GM12878 (cell line): ENCODE measurements around the gene GSG1L.

Experiments used
- BACH1 ChIP-seq: fragments of 450-650 bp; IDR thresholded peaks from 2 replicates; pipeline ENCODE4 v1.6.1; 2017; ENCODE audit warnings: mild to moderate bottlenecking, borderline replicate concordance
- CBFB ChIP-seq: IDR thresholded peaks from 2 replicates; pipeline ENCODE4 v1.6.1; 2016; ENCODE audit warnings: antibody characterized with exemption, low read depth
- CEBPB ChIP-seq, 2 experiments: fragments of 150-350 bp in 1 of 2; IDR thresholded peaks; 2 replicates each; pipeline ENCODE4 v1.6.1; 2012 to 2014; ENCODE audit warnings: low read depth in 2 of 2, low read length in 2 of 2, borderline replicate concordance in 1 of 2, inconsistent platforms in 1 of 2
- CHD2 ChIP-seq: IDR thresholded peaks from 2 replicates; pipeline ENCODE4 v1.6.1; 2011; ENCODE audit warnings: low read depth, low read length, improper control_type of control experiment, borderline replicate concordance
- HDAC6 ChIP-seq: fragments of 200-600 bp; sonication (generic); IDR thresholded peaks from one replicate; pipeline ENCODE4 v1.8.0; 2017; ENCODE audit warnings: antibody characterized with exemption; ENCODE audit not compliant: unreplicated experiment
- POLR2A ChIP-seq: IDR thresholded peaks from 2 replicates; pipeline ENCODE4 v1.6.1; 2011; ENCODE audit warnings: low read depth, mild to moderate bottlenecking, low read length
- RBBP5 ChIP-seq: fragments of 200-600 bp; sonication (generic); conservative IDR thresholded peaks from 2 replicates; pipeline ENCODE4 v1.6.1; 2016
- YY1 ChIP-seq: IDR thresholded peaks from 2 replicates; pipeline ENCODE4 v1.6.1; 2011; ENCODE audit warnings: low read depth, mild to moderate bottlenecking, low read length
- TF ChIP-seq, protein P1 (sequence below): fragments of 450-650 bp; IDR thresholded peaks from 2 replicates; pipeline ENCODE4 v1.6.1; 2016; ENCODE audit warnings: mild to moderate bottlenecking, moderate library complexity, borderline replicate concordance
- TF ChIP-seq, protein P2 (sequence below), 3 experiments: IDR thresholded peaks in 2 of 3; conservative IDR thresholded peaks in 1 of 3; 2 replicates each; pipeline ENCODE4 v1.5.1; 2011; ENCODE audit warnings: low read depth in 3 of 3, low read length in 3 of 3, mild to moderate bottlenecking in 3 of 3, control low read depth in 2 of 3, moderate library complexity in 2 of 3, inconsistent platforms in 1 of 3, mixed read lengths in 1 of 3; ENCODE audit not compliant: control insufficient read depth in 2 of 3, insufficient read depth in 1 of 3; ENCODE audit errors: extremely low read depth in 1 of 3
- TF ChIP-seq, protein P3 (sequence below): IDR thresholded peaks from 2 replicates; pipeline ENCODE4 v1.6.1; 2012; ENCODE audit warnings: low read depth, low read length, improper control_type of control experiment
- TF ChIP-seq, protein P4 (sequence below): fragments of 450-650 bp; IDR thresholded peaks from 2 replicates; pipeline ENCODE4 v1.6.1; 2017; ENCODE audit warnings: mild to moderate bottlenecking, moderate library complexity

DNA sequence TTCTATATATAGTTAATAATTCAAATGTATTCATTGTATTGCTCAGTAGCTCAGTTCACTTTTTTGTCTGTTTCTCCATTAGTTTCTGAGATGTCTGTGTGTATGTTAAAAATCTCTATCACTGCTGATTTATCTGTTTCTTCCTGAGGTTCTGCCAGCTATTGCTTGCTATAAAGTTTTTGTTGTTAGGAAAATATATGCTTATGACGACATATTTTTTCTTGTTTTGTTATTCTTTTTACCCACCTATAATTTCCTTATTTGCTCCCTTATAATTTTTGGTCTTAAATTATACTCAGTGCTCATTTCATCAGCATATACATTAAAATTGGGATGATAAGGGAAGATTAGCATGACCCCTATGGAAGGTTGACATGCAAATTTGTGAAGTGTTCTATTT lies 200.6 kb downstream of the GSG1L start:
- TF ChIP-seq CEBPB (IDR thresholded peaks at IDR 0.05; ENCODE audit: borderline replicate concordance in 1 of 2, low read depth in 2 of 2, low read length in 2 of 2) (no peak), YY1 (no peak), RBBP5 (no peak), BACH1 (no peak), CHD2 (no peak), CBFB (no peak), POLR2A (no peak), HDAC6 (no peak)
- TF ChIP-seq, protein P1, sequence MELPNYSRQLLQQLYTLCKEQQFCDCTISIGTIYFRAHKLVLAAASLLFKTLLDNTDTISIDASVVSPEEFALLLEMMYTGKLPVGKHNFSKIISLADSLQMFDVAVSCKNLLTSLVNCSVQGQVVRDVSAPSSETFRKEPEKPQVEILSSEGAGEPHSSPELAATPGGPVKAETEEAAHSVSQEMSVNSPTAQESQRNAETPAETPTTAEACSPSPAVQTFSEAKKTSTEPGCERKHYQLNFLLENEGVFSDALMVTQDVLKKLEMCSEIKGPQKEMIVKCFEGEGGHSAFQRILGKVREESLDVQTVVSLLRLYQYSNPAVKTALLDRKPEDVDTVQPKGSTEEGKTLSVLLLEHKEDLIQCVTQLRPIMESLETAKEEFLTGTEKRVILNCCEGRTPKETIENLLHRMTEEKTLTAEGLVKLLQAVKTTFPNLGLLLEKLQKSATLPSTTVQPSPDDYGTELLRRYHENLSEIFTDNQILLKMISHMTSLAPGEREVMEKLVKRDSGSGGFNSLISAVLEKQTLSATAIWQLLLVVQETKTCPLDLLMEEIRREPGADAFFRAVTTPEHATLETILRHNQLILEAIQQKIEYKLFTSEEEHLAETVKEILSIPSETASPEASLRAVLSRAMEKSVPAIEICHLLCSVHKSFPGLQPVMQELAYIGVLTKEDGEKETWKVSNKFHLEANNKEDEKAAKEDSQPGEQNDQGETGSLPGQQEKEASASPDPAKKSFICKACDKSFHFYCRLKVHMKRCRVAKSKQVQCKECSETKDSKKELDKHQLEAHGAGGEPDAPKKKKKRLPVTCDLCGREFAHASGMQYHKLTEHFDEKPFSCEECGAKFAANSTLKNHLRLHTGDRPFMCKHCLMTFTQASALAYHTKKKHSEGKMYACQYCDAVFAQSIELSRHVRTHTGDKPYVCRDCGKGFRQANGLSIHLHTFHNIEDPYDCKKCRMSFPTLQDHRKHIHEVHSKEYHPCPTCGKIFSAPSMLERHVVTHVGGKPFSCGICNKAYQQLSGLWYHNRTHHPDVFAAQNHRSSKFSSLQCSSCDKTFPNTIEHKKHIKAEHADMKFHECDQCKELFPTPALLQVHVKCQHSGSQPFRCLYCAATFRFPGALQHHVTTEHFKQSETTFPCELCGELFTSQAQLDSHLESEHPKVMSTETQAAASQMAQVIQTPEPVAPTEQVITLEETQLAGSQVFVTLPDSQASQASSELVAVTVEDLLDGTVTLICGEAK, result no peak
- TF ChIP-seq, protein P2, sequence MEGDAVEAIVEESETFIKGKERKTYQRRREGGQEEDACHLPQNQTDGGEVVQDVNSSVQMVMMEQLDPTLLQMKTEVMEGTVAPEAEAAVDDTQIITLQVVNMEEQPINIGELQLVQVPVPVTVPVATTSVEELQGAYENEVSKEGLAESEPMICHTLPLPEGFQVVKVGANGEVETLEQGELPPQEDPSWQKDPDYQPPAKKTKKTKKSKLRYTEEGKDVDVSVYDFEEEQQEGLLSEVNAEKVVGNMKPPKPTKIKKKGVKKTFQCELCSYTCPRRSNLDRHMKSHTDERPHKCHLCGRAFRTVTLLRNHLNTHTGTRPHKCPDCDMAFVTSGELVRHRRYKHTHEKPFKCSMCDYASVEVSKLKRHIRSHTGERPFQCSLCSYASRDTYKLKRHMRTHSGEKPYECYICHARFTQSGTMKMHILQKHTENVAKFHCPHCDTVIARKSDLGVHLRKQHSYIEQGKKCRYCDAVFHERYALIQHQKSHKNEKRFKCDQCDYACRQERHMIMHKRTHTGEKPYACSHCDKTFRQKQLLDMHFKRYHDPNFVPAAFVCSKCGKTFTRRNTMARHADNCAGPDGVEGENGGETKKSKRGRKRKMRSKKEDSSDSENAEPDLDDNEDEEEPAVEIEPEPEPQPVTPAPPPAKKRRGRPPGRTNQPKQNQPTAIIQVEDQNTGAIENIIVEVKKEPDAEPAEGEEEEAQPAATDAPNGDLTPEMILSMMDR (IDR thresholded peaks at IDR 0.05 in 2 of 3, conservative IDR thresholded peaks at IDR 0.05 in 1 of 3; ENCODE audit: control insufficient read depth in 2 of 3, extremely low read depth in 1 of 3, insufficient read depth in 1 of 3, low read depth in 3 of 3, low read length in 3 of 3), result no peak
- TF ChIP-seq, protein P3, sequence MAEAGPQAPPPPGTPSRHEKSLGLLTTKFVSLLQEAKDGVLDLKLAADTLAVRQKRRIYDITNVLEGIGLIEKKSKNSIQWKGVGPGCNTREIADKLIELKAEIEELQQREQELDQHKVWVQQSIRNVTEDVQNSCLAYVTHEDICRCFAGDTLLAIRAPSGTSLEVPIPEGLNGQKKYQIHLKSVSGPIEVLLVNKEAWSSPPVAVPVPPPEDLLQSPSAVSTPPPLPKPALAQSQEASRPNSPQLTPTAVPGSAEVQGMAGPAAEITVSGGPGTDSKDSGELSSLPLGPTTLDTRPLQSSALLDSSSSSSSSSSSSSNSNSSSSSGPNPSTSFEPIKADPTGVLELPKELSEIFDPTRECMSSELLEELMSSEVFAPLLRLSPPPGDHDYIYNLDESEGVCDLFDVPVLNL, result no peak
- TF ChIP-seq, protein P4, sequence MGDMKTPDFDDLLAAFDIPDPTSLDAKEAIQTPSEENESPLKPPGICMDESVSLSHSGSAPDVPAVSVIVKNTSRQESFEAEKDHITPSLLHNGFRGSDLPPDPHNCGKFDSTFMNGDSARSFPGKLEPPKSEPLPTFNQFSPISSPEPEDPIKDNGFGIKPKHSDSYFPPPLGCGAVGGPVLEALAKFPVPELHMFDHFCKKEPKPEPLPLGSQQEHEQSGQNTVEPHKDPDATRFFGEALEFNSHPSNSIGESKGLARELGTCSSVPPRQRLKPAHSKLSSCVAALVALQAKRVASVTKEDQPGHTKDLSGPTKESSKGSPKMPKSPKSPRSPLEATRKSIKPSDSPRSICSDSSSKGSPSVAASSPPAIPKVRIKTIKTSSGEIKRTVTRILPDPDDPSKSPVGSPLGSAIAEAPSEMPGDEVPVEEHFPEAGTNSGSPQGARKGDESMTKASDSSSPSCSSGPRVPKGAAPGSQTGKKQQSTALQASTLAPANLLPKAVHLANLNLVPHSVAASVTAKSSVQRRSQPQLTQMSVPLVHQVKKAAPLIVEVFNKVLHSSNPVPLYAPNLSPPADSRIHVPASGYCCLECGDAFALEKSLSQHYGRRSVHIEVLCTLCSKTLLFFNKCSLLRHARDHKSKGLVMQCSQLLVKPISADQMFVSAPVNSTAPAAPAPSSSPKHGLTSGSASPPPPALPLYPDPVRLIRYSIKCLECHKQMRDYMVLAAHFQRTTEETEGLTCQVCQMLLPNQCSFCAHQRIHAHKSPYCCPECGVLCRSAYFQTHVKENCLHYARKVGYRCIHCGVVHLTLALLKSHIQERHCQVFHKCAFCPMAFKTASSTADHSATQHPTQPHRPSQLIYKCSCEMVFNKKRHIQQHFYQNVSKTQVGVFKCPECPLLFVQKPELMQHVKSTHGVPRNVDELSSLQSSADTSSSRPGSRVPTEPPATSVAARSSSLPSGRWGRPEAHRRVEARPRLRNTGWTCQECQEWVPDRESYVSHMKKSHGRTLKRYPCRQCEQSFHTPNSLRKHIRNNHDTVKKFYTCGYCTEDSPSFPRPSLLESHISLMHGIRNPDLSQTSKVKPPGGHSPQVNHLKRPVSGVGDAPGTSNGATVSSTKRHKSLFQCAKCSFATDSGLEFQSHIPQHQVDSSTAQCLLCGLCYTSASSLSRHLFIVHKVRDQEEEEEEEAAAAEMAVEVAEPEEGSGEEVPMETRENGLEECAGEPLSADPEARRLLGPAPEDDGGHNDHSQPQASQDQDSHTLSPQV, result no peak
